PFSK-1 (cell line): ENCODE measurements around the gene GPR25.

ENCODE experiments used
- FOXP2 ChIP-seq: optimal IDR thresholded peaks from 2 replicates; pipeline ENCODE3; 2011; ENCODE audit warnings: borderline replicate concordance, control low read depth, inconsistent platforms; ENCODE audit not compliant: insufficient read depth; ENCODE audit errors: extremely low read length, extremely low read depth
- POLR2AphosphoS5 ChIP-seq: IDR thresholded peaks from 2 replicates; pipeline ENCODE4 v1.6.1; 2012; ENCODE audit warnings: low read depth, mild to moderate bottlenecking, control low read depth, low read length, moderate library complexity
- SIN3A ChIP-seq: IDR thresholded peaks from 2 replicates; pipeline ENCODE4 v1.6.1; 2012; ENCODE audit warnings: mild to moderate bottlenecking, low read length, moderate library complexity, borderline replicate concordance; ENCODE audit not compliant: insufficient read depth
- TAF1 ChIP-seq: IDR thresholded peaks from 2 replicates; pipeline ENCODE4 v1.6.1; 2012; ENCODE audit warnings: low read length, control low read depth, borderline replicate concordance; ENCODE audit not compliant: insufficient read depth
- TF ChIP-seq, protein P1 (sequence below), 2 experiments: IDR thresholded peaks; 2 replicates each; pipeline versions ENCODE4 v1.6.1 to v1.8.0; 2011 to 2012; ENCODE audit warnings: low read depth in 2 of 2, low read length in 2 of 2, control low read depth in 1 of 2, inconsistent platforms in 1 of 2, mild to moderate bottlenecking in 1 of 2, moderate library complexity in 1 of 2; ENCODE audit not compliant: insufficient read depth in 1 of 2

GPR25 gene

DNA sequence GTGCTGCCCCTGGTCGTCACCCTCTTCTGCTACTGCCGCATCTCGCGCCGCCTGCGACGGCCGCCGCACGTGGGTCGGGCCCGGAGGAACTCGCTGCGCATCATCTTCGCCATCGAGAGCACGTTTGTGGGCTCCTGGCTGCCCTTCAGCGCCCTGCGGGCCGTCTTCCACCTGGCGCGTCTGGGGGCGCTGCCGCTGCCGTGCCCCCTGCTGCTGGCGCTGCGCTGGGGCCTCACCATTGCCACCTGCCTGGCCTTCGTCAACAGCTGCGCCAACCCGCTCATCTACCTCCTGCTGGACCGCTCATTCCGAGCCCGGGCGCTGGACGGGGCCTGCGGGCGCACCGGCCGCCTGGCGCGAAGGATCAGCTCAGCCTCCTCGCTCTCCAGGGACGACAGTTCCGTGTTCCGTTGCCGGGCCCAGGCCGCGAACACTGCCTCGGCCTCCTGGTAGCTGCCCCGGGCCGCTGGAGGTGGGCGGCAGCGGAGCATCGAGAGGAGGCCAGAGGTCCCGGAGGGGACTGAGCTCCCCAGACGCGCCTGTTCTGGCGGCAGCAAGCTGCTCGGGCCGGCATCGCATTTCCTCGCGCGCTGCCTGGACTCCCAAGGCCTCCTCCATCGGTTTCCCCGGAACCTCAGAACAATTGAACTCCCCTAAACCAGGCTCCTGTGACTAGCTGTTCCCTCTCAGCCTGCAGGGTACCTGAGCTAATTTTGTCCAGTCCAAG, 1.1 kb downstream of the GPR25 start:
- TF ChIP-seq TAF1 = no peak
- no peak for TF ChIP-seq POLR2AphosphoS5
- TF ChIP-seq SIN3A = no peak
- TF ChIP-seq FOXP2 = no peak
- TF ChIP-seq, protein P1, sequence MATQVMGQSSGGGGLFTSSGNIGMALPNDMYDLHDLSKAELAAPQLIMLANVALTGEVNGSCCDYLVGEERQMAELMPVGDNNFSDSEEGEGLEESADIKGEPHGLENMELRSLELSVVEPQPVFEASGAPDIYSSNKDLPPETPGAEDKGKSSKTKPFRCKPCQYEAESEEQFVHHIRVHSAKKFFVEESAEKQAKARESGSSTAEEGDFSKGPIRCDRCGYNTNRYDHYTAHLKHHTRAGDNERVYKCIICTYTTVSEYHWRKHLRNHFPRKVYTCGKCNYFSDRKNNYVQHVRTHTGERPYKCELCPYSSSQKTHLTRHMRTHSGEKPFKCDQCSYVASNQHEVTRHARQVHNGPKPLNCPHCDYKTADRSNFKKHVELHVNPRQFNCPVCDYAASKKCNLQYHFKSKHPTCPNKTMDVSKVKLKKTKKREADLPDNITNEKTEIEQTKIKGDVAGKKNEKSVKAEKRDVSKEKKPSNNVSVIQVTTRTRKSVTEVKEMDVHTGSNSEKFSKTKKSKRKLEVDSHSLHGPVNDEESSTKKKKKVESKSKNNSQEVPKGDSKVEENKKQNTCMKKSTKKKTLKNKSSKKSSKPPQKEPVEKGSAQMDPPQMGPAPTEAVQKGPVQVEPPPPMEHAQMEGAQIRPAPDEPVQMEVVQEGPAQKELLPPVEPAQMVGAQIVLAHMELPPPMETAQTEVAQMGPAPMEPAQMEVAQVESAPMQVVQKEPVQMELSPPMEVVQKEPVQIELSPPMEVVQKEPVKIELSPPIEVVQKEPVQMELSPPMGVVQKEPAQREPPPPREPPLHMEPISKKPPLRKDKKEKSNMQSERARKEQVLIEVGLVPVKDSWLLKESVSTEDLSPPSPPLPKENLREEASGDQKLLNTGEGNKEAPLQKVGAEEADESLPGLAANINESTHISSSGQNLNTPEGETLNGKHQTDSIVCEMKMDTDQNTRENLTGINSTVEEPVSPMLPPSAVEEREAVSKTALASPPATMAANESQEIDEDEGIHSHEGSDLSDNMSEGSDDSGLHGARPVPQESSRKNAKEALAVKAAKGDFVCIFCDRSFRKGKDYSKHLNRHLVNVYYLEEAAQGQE (IDR thresholded peaks at IDR 0.05; ENCODE audit: insufficient read depth in 1 of 2, low read depth in 2 of 2, low read length in 2 of 2) = no peak

DNA sequence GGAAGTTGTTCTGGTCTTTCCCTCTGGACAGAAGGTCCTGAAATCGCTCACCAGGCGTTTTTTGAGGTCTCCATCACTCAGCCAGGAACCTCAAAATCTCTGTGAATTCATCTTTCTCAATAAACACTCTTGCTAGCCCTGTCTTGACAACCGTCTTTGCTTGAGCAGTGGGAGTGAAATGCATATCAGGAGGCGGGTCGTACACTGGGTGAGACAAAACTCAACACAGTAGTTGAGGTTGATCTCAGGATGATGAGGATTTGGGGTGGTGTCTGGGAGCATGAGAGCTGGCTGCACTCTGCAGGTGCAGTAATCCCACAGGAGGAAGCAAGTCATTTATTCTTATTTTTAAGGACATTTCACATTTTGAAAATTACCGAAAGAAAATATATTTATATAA, 1.9 kb downstream of the GPR25 start:
- TF ChIP-seq FOXP2 = no peak
- TF ChIP-seq TAF1 = no peak
- TF ChIP-seq, protein P1 (IDR thresholded peaks at IDR 0.05; ENCODE audit: insufficient read depth in 1 of 2, low read depth in 2 of 2, low read length in 2 of 2) = no peak
- TF ChIP-seq POLR2AphosphoS5 = no peak

DNA sequence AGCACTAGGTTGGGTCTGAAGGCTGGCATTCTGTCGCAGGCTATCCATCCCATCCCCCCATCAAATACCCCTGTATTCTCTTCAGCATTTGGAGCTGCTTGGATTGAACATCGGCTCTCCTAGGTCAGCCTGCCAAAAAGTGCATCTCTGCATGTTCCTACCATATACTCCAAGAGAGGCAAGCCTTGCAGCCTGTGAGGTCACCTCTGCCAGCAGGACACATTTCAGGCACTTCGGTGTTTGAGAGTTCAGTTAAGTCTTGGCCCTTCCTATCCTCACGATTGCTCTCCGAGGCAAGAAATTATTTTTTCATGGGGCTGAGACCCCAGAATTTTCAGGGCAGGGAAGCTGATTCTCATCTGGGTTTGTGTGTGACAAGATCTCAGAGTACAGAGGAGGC, 2.6 kb downstream of the GPR25 start:
- TF ChIP-seq TAF1 = no peak
- no peak for TF ChIP-seq POLR2AphosphoS5
- no peak for TF ChIP-seq SIN3A
- TF ChIP-seq, protein P1 (IDR thresholded peaks at IDR 0.05; ENCODE audit: insufficient read depth in 1 of 2, low read depth in 2 of 2, low read length in 2 of 2) = no peak
- TF ChIP-seq FOXP2 = no peak

DNA sequence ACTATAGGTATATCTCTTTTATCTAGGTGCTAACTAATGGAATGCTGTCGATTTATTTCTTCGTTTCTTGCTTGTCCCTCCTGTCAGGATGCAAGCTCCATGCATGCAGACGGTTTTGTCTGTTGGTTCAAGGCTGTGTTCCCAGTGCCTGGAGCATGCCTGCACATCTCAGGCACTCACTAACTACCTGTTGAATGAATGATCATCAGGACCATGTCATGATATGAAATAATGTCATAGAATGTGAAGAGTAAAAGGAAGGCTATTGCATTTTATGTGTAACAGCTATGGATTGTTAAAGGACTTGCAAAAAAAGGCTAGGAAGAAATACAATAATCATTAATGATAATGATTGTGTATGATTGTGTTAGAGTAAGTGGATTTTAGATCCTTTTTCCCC, 4.2 kb downstream of the GPR25 start:
- TF ChIP-seq SIN3A = no peak
- TF ChIP-seq FOXP2 = no peak
- TF ChIP-seq POLR2AphosphoS5 = no peak
- TF ChIP-seq, protein P1 (IDR thresholded peaks at IDR 0.05; ENCODE audit: insufficient read depth in 1 of 2, low read depth in 2 of 2, low read length in 2 of 2) = no peak
- no peak for TF ChIP-seq TAF1
